GM18520 (cell line): Measurements from ENCODE around the gene ARL4A.

ENCODE experiments used
- ATAC-seq: cut with Tn5 transposase; IDR thresholded peaks from one replicate; pipeline ENCODE4 v1.9.1; 2021; ENCODE audit not compliant: unreplicated experiment

The ARL4A gene

GRCh38 chr7:12722636-12723605, 35.5 kb downstream of the ARL4A start:
- ATAC-seq: no peak

GRCh38 chr7:12725575-12726316, 38.3 kb downstream of the ARL4A start:
- ATAC-seq: no peak

- ATAC-seq: no peak
These were observed 39.5 kb downstream of the ARL4A start for GRCh38 chr7:12726908-12727307.

- ATAC-seq: no peak
These were observed 40.2 kb downstream of the ARL4A start for GRCh38 chr7:12727455-12728191.

- no peak for ATAC-seq
These were observed 40.7 kb downstream of the ARL4A start for GRCh38 chr7:12728192-12728538.

- ATAC-seq: no peak
These were observed 41.7 kb downstream of the ARL4A start for GRCh38 chr7:12729112-12729511.

- no peak for ATAC-seq
These were observed 43.1 kb downstream of the ARL4A start for GRCh38 chr7:12730523-12730922.

GRCh38 chr7:12731214-12731656, 43.8 kb downstream of the ARL4A start:
- no peak for ATAC-seq

GRCh38 chr7:12731775-12732174, 44.3 kb downstream of the ARL4A start:
- no peak for ATAC-seq

GRCh38 chr7:12732428-12732827, 45.0 kb downstream of the ARL4A start:
- ATAC-seq: no peak

- ATAC-seq: no peak
These were observed 48.5 kb downstream of the ARL4A start for GRCh38 chr7:12735923-12736322.

- ATAC-seq: no peak
These were observed 49.9 kb downstream of the ARL4A start for GRCh38 chr7:12737373-12737772.

GRCh38 chr7:12737836-12738235, 50.4 kb downstream of the ARL4A start:
- ATAC-seq: no peak

GRCh38 chr7:12738665-12739064, 51.2 kb downstream of the ARL4A start:
- no peak for ATAC-seq
